Measurements from ENCODE around the gene SELENOW. TPM values are rescaled to one million over a fixed set of nuclear protein-coding genes. Genes with fewer than 3 reads are reported as not detected.
A peak's percentile ranks its signal among the peaks of the same experiment; 100 is the strongest.

SELENOW gene
- total RNA-seq, 4 donors from 2014 or later = 256 to 919 (median 484) TPM

GRCh38 chr19:47790398-47790814 is 11.9 kb downstream of the SELENOW start:
- intact Hi-C loops (cut with DNase I) = no loop called here
- no peaks in the 10 kb centered on the region for H3K27me3 ChIP-seq
- peak; percentile 70 to 84 for DNase-seq
- no peak overlapping the region for H3K4me3 ChIP-seq (replicated peaks in 1 of 3)
- no peaks in the 10 kb centered on the region for H3K9me3 ChIP-seq
- H3K36me3 ChIP-seq = peaks cover 4 to 6% of the 10 kb centered on the region in 2 donors
- no peaks in the 10 kb centered on the region for H3K4me1 ChIP-seq
- H3K27ac ChIP-seq = no peak overlapping the region
- WGBS, 2 donors = 7% methylated on average over 10 of the region's 10 CpGs
- TF ChIP-seq CTCF (IDR thresholded peaks at IDR 0.05) (peak; percentile 56 to 91 (median 66)), POLR2A (IDR thresholded peaks at IDR 0.05) (no peak)

- H3K27ac ChIP-seq = no peak overlapping the region
- H3K36me3 ChIP-seq = no peaks in the 10 kb centered on the region
- DNase-seq = no peak
- no peak for TF ChIP-seq POLR2A (IDR thresholded peaks at IDR 0.05)
- TF ChIP-seq CTCF (IDR thresholded peaks at IDR 0.05) = no peak
- intact Hi-C loops (cut with DNase I) = no loop called here
- 94% methylated on average over 1 of the region's 1 CpG for WGBS, 2 donors
- H3K4me1 ChIP-seq = no peaks in the 10 kb centered on the region
- no peak overlapping the region for H3K4me3 ChIP-seq (replicated peaks in 1 of 3)
- H3K27me3 ChIP-seq = no peaks in the 10 kb centered on the region
- no peaks in the 10 kb centered on the region for H3K9me3 ChIP-seq
Observed at GRCh38 chr19:47792616-47793015, 14.1 kb downstream of the SELENOW start.

GRCh38 chr19:47794526-47794925 is 16.0 kb downstream of the SELENOW start:
- H3K27me3 ChIP-seq = no peaks in the 10 kb centered on the region
- 79 to 87% methylated on average over 18 of the region's 18 CpGs for WGBS, 2 donors
- H3K9me3 ChIP-seq = no peaks in the 10 kb centered on the region
- no peak for TF ChIP-seq POLR2A (IDR thresholded peaks at IDR 0.05)
- no peak for TF ChIP-seq CTCF (IDR thresholded peaks at IDR 0.05)
- intact Hi-C loops (cut with DNase I) = no loop called here
- H3K27ac ChIP-seq = no peak overlapping the region
- DNase-seq = no peak
- no peak overlapping the region for H3K4me3 ChIP-seq (replicated peaks in 1 of 3)
- no peaks in the 10 kb centered on the region for H3K36me3 ChIP-seq
- no peaks in the 10 kb centered on the region for H3K4me1 ChIP-seq

- intact Hi-C loops (cut with DNase I) = no loop called here
- Histone ChIP-seq H3K4me1 (no peaks in the 10 kb centered on the region), H3K27me3 (no peaks in the 10 kb centered on the region), H3K36me3 (no peaks in the 10 kb centered on the region), H3K27ac (no peak overlapping the region), H3K4me3 (replicated peaks in 1 of 3) (no peak overlapping the region), H3K9me3 (no peaks in the 10 kb centered on the region)
- WGBS, 2 donors = 88 to 96% methylated on average over 2 of the region's 2 CpGs
- DNase-seq = no peak
- TF ChIP-seq CTCF (IDR thresholded peaks at IDR 0.05) (no peak), POLR2A (IDR thresholded peaks at IDR 0.05) (no peak)
Observed at GRCh38 chr19:47796785-47797184, 18.3 kb downstream of the SELENOW start.

GRCh38 chr19:47797996-47798903 is 19.7 kb downstream of the SELENOW start:
- intact Hi-C loops (cut with DNase I) = no loop called here
- no peak for DNase-seq
- Histone ChIP-seq H3K27ac (no peak overlapping the region), H3K9me3 (no peaks in the 10 kb centered on the region), H3K36me3 (no peaks in the 10 kb centered on the region), H3K4me1 (no peaks in the 10 kb centered on the region), H3K27me3 (no peaks in the 10 kb centered on the region), H3K4me3 (replicated peaks in 1 of 3) (no peak overlapping the region)
- 50 to 53% methylated on average over 14 of the region's 14 CpGs for WGBS, 2 donors
- TF ChIP-seq CTCF (IDR thresholded peaks at IDR 0.05) (no peak), POLR2A (IDR thresholded peaks at IDR 0.05) (no peak)
